Measurements from ENCODE around the gene GPR173.

GPR173 gene

GRCh38 chrX:53056292-53056691, 7.7 kb downstream of the GPR173 start:
- no peak for TF ChIP-seq CTCF (IDR thresholded peaks at IDR 0.05; ENCODE audit: low read depth, low read length, missing control alignments)
- no peak overlapping the region for H3K4me3 ChIP-seq (replicated peaks; ENCODE audit: low read depth, low read length)
- no peak for DNase-seq (ENCODE audit: extremely low read depth, low read depth)

GRCh38 chrX:53065104-53065503, 16.5 kb downstream of the GPR173 start:
- H3K4me3 ChIP-seq (replicated peaks; ENCODE audit: low read depth, low read length): no peak overlapping the region

DNA sequence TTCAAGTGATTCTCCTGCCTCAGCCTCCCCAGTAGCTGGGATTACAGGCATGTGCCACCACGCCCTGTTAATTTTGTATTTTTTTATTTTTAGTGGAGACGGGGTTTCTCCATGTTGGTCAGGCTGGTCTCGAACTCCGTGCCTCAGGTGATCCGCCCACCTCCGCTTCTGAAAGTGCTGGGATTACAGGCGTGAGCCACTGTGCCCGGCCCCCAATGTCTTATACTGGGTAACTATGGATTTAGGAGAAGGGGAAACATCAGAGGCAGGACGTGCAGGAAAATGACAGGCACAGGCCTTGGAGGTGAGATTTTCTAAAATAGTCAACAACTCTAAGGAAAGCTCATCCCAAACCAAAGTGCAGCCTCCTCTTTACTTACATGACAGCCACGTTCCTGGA, 22.5 kb downstream of the GPR173 start:
- no peak overlapping the region for H3K4me3 ChIP-seq (replicated peaks; ENCODE audit: low read depth, low read length)
- TF ChIP-seq CTCF (IDR thresholded peaks at IDR 0.05; ENCODE audit: low read depth, low read length, missing control alignments): no peak
- DNase-seq (ENCODE audit: extremely low read depth, low read depth): no peak

More at GRCh38 chrX:53065104-53065503, 16.5 kb downstream of the GPR173 start:
- no peak for TF ChIP-seq CTCF (IDR thresholded peaks at IDR 0.05; ENCODE audit: low read depth, low read length, missing control alignments)
- no peak for DNase-seq (ENCODE audit: extremely low read depth, low read depth)

DNA sequence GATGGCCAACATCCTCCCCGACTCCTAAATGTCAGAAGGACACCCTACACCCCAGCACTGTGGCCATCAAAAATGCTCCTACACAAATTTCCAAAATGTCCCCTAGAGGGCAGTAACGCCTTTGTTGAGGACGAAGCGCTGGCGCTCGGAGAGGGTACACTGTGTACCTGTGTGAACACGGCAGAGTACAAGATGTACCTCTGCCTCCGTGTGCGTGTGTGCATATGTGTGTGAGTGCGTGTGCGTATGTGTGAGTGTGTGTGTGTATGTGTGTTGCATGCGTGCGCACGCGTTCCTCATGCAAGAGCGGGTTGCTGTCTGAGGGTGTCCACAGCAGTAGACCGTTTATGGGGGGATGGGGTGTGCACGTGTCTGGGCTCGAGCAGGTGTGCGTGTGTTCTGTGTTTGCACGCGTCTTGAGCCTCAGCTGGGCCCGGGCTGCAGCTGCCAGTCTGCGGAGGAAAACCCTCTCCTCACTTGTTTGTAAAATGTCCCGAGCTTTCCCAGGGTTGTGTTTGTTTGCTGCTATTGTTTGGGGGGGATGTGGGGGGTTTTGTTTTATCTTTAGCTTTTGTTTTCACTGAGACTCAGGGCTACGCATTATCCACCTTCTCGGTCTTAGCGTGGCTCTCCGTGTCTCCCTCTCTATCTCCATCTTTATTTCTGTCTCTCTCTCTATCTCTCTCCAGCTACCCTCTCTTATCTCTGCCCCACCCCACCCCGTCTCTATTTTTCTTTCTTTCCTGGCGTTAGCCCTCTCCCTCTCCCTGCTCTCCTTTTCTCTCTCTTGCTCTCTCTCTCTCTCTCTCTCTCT, 23.2 kb downstream of the GPR173 start:
- peak; percentile 16 for DNase-seq (ENCODE audit: extremely low read depth, low read depth)
- peak; percentile 54 for TF ChIP-seq CTCF (IDR thresholded peaks at IDR 0.05; ENCODE audit: low read depth, low read length, missing control alignments)
- H3K4me3 ChIP-seq (replicated peaks; ENCODE audit: low read depth, low read length): peak overlapping the region; percentile 37

GRCh38 chrX:53072418-53073114, 24.0 kb downstream of the GPR173 start:
- H3K4me3 ChIP-seq (replicated peaks; ENCODE audit: low read depth, low read length): no peak overlapping the region; the same call in 1 of the 2 replicates
- no peak for DNase-seq (ENCODE audit: extremely low read depth, low read depth)
- TF ChIP-seq CTCF (IDR thresholded peaks at IDR 0.05; ENCODE audit: low read depth, low read length, missing control alignments): no peak

- no peak for DNase-seq (ENCODE audit: extremely low read depth, low read depth)
- H3K4me3 ChIP-seq (replicated peaks; ENCODE audit: low read depth, low read length): no peak overlapping the region
Measured at GRCh38 chrX:53073115-53073586, 24.6 kb downstream of the GPR173 start.

More at GRCh38 chrX:53073115-53073586, 24.6 kb downstream of the GPR173 start:
- TF ChIP-seq CTCF (IDR thresholded peaks at IDR 0.05; ENCODE audit: low read depth, low read length, missing control alignments): no peak
